Ishikawa (cell line): ENCODE data around the gene RPA1.

Source experiments
- CEBPB ChIP-seq: IDR thresholded peaks from 2 replicates; pipeline ENCODE4 v1.6.1; 2012
- CREB1 ChIP-seq: IDR thresholded peaks from 2 replicates; pipeline ENCODE4 v1.6.1; 2012; ENCODE audit warnings: low read depth
- EGR1 ChIP-seq: IDR thresholded peaks from 2 replicates; pipeline ENCODE4 v1.6.1; 2012
- EP300 ChIP-seq: IDR thresholded peaks from 2 replicates; pipeline ENCODE4 v1.6.1; 2012; ENCODE audit warnings: borderline replicate concordance
- FOXM1 ChIP-seq: IDR thresholded peaks from 2 replicates; pipeline ENCODE4 v1.6.1; 2012; ENCODE audit warnings: low read depth, borderline replicate concordance
- NFIC ChIP-seq: IDR thresholded peaks from 2 replicates; pipeline ENCODE4 v1.6.1; 2012
- RAD21 ChIP-seq: IDR thresholded peaks from 2 replicates; pipeline ENCODE4 v1.6.1; 2012; ENCODE audit warnings: low read depth
- TAF1 ChIP-seq: IDR thresholded peaks from 2 replicates; pipeline ENCODE4 v1.6.1; 2012; ENCODE audit warnings: low read depth, mild to moderate bottlenecking
- TCF12 ChIP-seq: IDR thresholded peaks from 2 replicates; pipeline ENCODE4 v1.6.1; 2012; ENCODE audit warnings: low read depth
- TEAD4 ChIP-seq: IDR thresholded peaks from 2 replicates; pipeline ENCODE4 v1.6.1; 2012
- YY1 ChIP-seq: IDR thresholded peaks from 2 replicates; pipeline ENCODE4 v1.6.1; 2012; ENCODE audit warnings: low read depth
- ZBTB7A ChIP-seq: IDR thresholded peaks from 2 replicates; pipeline ENCODE4 v1.6.1; 2012; ENCODE audit warnings: low read depth
- TF ChIP-seq, protein P1 (sequence below): IDR thresholded peaks from 2 replicates; pipeline ENCODE4 v1.6.1; 2012
- TF ChIP-seq, protein P2 (sequence below): IDR thresholded peaks from 2 replicates; pipeline ENCODE4 v1.6.1; 2012
- TF ChIP-seq, protein P3 (sequence below): IDR thresholded peaks from 2 replicates; pipeline ENCODE4 v1.6.1; 2012; ENCODE audit warnings: low read depth, mild to moderate bottlenecking

The RPA1 gene

DNA sequence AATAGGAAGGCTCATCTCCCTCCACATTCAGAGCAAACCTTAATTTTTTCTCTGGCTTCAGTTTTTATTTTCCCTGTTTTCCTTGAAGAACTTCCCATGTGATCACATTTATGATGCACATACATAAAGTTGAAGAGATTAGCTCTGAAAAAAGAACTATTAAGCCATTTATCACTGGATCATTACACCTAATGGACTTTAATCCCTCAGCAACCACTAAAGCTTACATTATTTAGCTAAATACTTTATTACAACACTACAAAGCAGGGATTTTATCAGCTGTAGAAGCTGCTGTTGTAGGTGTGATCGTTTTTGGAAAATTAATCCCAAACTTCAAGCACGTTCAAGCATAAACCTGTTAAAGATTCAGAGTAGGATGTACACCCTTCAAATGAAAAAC, 21.2 kb upstream of the RPA1 start:
- TF ChIP-seq NFIC (no peak), TCF12 (no peak), EGR1 (no peak), EP300 (no peak), CREB1 (no peak), FOXM1 (no peak), RAD21 (no peak), ZBTB7A (no peak), TEAD4 (no peak), CEBPB (no peak), YY1 (no peak), TAF1 (no peak)
- TF ChIP-seq, protein P1, sequence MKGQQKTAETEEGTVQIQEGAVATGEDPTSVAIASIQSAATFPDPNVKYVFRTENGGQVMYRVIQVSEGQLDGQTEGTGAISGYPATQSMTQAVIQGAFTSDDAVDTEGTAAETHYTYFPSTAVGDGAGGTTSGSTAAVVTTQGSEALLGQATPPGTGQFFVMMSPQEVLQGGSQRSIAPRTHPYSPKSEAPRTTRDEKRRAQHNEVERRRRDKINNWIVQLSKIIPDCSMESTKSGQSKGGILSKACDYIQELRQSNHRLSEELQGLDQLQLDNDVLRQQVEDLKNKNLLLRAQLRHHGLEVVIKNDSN, result no peak
- TF ChIP-seq, protein P2, sequence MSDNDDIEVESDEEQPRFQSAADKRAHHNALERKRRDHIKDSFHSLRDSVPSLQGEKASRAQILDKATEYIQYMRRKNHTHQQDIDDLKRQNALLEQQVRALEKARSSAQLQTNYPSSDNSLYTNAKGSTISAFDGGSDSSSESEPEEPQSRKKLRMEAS, result no peak
- TF ChIP-seq, protein P3, sequence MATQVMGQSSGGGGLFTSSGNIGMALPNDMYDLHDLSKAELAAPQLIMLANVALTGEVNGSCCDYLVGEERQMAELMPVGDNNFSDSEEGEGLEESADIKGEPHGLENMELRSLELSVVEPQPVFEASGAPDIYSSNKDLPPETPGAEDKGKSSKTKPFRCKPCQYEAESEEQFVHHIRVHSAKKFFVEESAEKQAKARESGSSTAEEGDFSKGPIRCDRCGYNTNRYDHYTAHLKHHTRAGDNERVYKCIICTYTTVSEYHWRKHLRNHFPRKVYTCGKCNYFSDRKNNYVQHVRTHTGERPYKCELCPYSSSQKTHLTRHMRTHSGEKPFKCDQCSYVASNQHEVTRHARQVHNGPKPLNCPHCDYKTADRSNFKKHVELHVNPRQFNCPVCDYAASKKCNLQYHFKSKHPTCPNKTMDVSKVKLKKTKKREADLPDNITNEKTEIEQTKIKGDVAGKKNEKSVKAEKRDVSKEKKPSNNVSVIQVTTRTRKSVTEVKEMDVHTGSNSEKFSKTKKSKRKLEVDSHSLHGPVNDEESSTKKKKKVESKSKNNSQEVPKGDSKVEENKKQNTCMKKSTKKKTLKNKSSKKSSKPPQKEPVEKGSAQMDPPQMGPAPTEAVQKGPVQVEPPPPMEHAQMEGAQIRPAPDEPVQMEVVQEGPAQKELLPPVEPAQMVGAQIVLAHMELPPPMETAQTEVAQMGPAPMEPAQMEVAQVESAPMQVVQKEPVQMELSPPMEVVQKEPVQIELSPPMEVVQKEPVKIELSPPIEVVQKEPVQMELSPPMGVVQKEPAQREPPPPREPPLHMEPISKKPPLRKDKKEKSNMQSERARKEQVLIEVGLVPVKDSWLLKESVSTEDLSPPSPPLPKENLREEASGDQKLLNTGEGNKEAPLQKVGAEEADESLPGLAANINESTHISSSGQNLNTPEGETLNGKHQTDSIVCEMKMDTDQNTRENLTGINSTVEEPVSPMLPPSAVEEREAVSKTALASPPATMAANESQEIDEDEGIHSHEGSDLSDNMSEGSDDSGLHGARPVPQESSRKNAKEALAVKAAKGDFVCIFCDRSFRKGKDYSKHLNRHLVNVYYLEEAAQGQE, result no peak

DNA sequence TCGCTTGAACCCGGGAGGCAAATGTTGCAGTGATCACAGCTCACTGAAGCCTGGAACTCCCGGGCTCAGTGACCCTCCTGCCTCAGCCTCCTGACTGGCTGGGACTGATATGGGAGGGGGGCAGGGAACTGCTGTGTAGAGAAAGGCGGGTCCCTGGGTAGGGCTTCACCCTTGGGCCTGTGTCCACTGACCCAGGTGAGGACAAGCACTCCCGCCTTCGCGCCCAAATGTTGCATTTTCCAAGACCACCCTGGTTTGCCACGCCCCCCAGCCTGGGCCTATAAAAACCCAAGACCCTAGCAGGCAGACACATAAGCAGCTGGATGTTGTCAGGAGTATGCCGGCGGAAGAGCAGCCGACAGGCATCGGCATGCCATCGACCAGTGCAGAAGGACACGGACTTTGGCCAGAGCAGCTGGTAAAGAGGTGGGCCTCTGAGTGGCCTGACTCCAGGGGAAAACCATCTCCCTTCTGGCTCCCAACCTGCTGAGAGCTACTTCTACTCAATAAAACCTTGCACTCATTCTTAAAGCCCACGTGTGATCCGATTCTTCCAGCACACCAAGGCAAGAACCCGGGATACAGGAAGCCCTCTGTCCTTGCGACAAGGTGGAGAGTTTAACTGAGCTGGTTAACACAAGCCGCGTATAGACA, 19.2 kb upstream of the RPA1 start:
- TF ChIP-seq, protein P2, result no peak
- no peak for TF ChIP-seq TCF12
- no peak for TF ChIP-seq EGR1
- TF ChIP-seq, protein P3, result no peak
- no peak for TF ChIP-seq NFIC
- TF ChIP-seq, protein P1, result no peak
- TF ChIP-seq CREB1, result no peak
- no peak for TF ChIP-seq EP300
- TF ChIP-seq YY1, result no peak
- TF ChIP-seq CEBPB, result no peak
- no peak for TF ChIP-seq TEAD4
- TF ChIP-seq TAF1, result no peak
- TF ChIP-seq FOXM1, result no peak
- TF ChIP-seq ZBTB7A, result no peak
- no peak for TF ChIP-seq RAD21

DNA sequence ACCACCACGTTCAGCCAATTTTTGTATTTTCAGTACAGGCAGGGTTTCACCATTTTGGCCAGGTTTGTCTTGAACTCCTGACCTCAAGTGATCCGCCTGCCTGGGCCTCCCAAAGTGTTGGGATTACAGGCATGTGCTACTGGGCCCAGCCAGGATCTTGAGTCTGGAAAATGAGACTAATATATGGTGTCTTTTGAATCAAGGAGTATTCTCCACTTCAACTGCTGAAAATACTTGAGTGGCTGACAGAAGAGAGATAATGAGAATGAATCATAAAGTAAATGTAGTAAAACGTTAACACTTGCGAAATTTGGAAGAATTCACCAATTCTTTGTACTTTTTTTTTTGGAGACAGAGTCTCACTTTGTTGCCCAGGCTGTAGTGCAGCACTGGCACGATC, 16.7 kb upstream of the RPA1 start:
- no peak for TF ChIP-seq RAD21
- TF ChIP-seq, protein P1, result no peak
- TF ChIP-seq, protein P2, result no peak

DNA sequence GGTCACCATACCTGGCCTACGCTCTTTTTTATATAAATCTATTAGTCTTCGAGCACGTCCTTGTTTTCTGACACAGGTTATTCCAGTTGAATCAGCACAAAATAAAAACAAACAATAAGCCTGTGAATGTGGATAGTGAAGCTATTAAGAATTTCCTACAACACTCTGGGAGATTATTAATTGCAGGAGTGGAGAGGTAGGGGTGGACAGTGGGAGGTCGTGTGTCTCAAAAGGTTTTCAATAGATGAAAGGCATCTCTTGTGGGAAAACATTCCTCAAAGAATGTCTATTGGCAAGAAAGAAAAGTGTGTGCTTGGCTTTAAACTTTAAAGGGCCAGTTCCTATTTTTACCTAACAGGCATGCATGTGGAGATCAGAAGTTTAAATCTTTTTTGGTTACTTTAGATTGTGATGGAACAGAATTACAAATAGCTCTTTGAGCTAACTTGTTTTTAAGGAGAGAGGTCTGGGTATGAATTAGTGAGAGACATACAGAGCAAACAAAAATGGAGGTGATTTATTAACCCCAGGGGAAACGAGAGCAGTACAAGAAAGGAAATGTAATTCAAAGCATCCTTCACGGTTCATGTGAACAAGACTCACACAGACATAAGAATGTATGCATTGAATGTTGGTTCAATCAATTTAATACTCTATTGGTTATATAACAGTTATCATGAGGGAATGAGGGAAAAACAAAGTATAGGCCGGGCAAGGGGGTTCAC, 9.1 kb upstream of the RPA1 start:
- TF ChIP-seq TAF1 (no peak), YY1 (no peak), TCF12 (no peak), RAD21 (no peak), TEAD4 (no peak), EGR1 (no peak), ZBTB7A (no peak), NFIC (no peak), CREB1 (no peak), EP300 (no peak), FOXM1 (no peak), CEBPB (no peak)
- TF ChIP-seq, protein P2, result no peak
- TF ChIP-seq, protein P3, result no peak
- TF ChIP-seq, protein P1, result no peak
